CD4-positive, alpha-beta T cell treated with Interleukin-10 for 1 hour (primary cell): ENCODE data around the gene TEC.
"Not testable (repeated sequence)": the region's sequence is repeated elsewhere in the genome, so short reads cannot be mapped to it uniquely, and the experiment has no call there.

Experiments
- DNase-seq: peaks from one replicate; pipeline ENCODE4 v3.0.0-alpha.2; 2020

Gene TEC

DNA sequence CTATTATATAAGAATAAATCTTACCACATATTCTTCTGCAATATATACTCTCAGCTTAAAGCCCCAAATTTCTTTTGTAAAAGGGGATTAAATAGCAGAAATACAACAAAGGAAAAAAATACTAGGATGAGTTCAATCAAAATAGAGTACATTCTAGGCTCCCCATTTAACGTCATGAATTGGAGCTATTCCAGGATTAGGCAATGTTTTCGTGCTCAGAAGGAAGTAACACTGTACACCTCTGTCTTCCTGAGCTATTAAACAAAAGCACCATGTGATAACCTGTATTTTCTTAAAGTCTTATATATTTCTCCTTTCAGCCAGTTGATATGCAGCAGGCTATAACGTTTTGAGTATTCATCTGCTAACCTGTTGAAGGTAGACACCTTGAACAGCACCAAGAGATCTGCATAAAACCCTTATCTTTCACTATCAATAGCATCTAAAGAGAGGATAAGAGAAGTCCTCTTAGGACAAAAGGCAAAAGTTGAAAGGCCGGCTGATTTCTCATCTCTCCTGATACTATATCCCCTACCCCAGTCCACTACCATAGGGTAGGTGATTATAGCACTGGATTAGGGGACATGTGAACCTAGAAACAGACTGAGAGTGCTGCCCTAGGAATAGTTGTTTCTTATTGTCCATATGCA lies 31.5 kb downstream of the TEC start:
- no peak for DNase-seq

DNA sequence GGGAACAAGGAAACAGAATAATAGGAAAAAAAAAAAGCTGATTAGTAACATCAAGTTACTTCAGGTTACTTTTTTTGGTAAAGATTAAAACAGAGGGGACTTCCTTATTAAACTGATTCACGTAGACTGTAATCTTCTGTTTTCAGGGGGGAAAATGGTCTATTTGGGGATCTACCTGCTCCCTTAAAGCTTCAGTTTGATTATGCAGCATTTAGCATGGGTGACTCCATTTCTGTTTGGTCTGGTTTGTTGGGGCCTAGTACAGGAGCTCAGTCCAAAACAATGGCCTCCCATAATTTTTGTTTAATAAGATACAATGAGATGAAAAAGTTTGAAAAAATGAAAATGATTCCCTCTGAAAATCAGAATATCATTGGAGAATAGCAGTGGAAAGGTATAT lies 34.6 kb downstream of the TEC start:
- DNase-seq = no peak

DNA sequence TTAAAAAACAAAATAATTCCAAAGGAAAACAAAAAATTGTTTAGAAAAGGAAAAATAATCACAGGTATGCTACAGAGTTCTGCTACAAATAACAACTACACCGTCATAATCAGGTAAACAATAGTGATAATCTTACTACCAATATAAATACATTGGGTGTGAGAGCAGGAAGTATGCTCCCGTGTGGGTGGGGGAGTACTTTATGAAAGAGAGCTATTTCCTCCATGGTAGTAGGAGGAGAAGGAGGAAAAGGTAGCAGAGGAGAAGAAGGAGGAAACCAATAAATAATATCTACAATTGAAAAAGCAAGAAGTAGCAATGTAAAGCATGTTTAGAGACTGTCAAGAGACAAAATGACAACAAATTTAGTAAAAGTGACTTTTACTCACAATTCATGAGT lies 35.1 kb downstream of the TEC start:
- no peak for DNase-seq

DNA sequence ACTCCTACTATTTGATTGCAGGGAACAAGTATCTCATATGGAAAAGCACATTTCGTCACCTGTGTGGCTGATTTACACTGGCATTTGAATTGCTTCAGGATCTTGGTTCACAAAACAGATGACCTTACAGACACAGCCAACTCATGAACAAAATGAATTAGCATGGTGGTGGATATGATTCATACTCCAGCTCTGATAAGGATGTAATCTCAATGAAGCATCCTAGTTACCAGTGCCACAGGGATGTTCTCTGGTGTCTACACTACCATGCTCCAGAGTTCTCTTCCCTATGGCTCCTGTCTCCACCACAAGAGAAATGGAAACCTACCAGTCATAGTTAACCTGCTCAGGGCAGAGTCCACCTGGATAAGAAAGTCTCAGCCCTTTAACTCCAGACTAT lies 40.7 kb downstream of the TEC start:
- DNase-seq = no peak

DNA sequence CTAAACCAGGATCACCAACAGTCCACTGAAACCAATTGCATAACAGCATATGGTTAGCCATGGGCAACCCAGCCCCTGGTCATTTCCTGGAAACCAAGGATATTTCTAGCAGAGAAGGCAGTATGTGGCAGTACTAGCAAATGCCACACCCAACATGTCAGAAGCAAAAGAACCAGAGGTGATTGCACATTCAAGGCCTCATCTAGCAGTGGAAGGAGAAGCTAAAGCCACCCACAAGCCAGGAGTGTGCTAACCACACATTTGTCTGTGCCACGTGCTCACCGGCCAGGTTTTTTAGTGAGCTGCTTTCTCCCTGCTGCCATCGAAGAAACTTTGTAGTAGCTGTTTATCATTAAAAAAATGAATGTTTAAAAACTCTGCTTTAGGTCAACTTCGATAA lies 42.0 kb downstream of the TEC start:
- peak; percentile 13 for DNase-seq

DNA sequence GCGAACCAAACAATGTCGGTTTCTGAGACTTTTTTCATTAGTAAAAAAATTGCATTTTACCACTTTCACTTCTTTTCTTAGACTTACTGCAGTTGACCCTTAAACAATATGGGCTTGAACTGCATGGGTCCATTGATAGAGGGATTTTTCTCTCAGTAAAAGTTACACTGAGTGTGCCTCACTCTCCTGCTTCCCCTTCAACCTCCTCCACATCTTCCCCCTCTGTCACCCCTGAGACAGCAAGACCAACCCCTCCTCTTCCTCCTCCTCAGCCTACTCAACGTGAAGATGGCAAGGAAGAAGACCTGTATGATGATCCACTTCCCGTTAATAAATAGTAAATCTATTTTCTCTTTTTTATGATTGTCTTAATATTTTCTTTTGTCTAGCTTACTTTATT lies 43.4 kb downstream of the TEC start:
- DNase-seq = no peak

DNA sequence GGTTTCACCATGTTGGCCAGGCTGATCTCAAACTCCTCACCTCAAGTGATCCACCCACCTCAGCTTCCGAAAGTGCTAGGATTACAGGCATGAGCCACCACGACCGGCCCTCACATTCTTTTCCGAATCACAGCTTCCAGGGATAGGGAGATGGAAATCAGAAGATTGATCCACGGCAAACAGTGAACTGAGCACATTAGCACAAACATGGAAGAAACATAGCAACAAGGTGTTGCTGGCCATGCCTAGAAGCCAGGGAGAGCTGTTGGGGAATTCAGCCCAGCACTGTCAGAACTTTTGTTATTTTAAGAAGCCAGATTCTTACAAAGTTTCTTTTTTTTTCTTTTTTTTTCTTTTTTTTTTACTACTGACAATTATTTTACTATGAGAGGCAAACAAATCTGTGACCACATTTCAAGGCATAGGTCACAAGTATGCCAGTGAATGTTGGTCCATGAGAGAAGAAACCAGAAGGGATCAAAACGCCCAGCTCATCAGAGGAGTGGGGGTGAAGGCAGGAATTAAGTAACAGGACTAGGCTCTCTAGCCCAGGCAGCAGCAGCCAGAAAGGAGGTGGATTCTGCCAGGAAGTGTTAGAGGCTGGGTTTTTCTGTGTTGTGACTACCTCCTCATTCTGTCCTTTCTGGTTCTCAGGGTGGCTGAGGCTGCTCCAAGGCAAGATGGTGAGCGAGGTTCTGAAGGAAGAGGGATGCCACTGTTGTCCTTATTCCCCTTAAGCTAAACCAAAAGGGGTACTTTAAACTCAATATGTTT lies 44.1 kb downstream of the TEC start:
- no peak for DNase-seq

DNA sequence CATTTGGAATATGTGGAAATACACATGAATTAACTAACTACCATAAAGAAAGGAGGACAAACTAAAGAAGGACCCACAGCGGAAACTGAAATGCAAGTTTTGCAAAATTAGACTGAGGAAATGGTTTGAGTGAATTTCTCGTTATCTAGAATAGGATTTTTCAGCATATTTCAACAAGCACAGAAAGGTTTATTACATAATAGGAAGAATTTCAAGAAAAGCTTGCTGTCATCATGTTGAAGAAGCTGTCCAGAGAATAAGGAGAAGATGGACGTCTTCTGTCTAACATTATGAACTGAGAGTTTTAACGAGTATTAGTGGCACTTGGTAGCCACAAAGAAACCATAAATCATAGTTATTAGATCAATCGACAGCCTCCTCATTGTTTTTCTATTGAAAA lies 45.0 kb downstream of the TEC start:
- no peak for DNase-seq

DNA sequence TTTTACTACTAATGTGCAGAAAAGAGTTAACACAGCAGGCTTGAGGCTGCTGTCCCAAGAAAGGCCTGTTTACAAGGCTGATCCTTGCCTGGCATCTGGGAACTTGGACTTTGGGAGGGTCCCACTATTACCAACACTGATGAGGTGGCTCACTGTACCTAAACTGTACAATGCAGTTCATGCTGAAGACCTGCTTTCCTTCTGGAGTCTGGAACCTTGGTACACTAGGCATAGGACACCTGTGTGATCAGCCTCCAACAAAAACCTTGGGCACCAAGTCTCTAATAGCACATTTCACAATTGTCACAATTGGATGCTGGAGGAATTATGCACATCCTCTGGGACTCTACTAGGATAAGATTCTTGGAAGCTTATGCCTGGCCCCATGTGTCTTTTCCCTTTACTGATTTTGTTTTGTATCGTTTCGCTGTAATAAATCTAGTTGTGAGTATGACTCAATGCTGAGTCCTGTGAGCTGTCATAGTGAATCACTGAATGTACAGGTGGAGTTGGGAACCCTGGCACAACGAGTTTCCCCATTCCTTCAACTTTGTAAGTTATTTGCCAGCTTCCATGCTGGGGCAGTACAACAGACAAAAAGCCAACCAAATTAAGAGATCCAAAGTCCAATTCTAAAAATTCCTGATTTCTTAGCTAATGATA lies 45.9 kb downstream of the TEC start:
- DNase-seq = no peak

DNA sequence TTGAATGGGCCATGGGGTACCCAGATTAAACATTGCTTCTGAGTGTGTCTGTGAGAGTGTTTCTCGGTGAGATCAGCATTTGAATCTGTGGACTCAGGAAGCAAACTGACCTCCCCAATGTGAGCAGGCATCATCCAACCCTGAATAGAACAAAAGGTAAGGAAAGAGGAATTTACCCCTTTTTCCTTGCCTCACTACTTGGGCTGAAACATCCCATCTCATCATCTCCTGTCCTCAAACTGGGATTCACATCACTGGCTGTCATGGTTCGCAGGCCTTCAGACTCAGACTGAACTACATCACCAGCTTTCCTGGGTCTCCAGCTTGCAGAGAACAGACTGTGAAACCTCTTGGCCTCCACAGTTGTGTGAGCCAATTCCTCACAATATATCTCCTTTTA lies 47.1 kb downstream of the TEC start:
- no peak for DNase-seq

DNA sequence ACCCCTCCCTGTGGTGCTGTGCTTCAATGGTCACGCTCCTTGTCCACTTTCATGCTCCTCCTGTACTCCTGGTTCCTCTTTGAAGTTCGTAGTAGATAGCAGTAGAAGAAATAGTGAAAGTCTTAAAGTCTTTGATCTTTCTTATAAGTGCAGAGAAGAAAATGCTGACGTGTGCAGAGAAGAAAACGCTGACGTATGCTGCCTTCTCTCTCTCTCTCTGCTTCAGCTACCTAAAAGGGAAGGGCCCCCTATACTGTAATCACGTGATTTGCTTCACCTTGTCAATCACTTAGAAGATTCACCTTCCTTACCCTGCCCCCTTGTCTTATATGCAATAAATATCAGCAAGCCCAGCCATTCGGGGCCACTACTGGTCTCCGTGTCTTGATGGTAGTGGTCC lies 50.2 kb downstream of the TEC start:
- DNase-seq = not testable (repeated sequence)

DNA sequence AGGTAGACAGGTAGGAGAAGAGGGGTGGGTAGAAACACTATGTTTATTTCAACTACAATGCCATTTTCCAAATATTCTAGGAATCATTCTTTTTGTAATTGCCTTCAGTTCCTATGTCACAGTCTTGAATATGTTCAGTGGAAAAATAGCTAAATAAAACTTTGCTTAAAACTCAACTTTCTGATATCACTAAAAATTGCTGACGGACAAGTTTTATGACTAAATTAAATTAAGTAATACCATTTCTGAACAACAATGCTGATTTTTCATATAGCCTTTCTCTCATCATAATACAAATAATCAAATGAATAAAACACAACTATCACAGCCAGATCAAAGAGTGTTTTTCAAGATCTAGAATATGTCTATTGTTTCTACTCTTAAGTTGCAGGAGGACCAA lies 53.1 kb downstream of the TEC start:
- no peak for DNase-seq

DNA sequence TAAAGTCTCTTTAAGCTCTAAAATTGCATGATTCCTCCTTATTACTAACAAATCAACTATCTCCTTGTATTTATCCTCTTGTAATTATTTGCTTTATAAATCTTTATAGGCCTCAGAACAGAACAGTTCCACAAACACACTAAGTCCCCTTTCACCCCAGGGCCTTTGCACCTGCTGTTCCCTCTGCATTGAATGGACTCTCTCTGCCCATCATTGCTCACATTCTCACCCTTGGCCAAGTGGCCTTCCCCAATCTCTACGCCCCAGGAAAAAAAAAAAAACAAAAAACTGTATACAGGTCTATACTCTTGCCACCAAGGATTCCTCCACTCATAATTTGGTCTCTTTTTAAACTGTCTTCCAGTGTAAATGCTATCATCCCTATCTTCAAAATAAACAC lies 53.7 kb downstream of the TEC start:
- DNase-seq = no peak

DNA sequence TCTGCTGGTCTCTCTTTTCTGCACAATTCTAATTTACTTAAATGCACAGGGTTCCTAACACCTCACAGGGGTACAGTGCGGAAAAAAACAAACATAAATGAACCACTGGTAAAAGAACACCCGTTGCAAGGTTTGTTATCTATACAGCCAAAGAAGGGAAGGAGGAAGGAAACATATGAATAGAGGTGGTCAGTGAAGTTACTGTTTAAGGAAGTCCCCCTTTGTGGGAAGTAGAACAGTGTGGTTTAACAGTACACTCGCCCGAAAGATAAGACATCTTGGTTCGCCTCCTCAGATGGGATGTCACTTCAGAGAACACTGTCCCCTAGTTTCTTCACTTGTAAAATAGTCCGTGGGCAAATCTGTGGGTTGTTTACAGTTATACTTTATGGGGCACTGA lies 57.5 kb downstream of the TEC start:
- no peak for DNase-seq

DNA sequence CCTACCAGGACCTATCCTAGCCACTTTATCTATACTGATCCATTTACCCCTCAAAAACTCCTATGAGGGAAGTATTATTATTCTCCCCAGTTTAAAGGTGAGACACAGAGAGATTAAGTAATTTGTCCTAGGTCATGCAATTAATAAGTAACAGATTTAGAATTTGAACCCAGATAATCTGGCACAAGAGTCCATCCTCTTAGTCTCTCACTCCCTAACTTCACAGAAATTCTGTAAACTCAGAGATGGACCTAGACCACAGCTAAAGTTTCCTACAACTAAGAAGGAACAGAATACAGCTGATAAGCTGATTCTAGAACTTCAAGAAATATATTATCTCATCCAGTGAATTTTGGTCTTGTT lies 58.7 kb downstream of the TEC start:
- no peak for DNase-seq

DNA sequence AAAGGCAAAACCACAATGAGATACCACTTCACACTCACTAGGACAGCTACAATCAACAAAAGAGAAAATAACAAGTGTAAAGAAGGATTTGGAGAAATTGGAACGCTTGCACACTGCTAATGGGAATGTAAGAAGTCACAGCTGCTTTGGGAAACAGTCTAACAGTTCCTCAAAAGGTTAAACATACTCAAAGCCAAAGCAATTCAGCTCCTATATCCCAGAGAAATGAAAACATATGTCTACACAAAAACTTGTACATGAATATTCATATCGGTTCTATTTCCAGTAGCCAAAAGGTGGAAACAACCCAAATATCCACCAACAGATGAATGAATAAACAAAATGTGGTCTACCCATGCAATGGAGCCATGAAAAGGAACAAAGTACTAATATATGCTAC lies 64.0 kb downstream of the TEC start:
- DNase-seq = no peak

DNA sequence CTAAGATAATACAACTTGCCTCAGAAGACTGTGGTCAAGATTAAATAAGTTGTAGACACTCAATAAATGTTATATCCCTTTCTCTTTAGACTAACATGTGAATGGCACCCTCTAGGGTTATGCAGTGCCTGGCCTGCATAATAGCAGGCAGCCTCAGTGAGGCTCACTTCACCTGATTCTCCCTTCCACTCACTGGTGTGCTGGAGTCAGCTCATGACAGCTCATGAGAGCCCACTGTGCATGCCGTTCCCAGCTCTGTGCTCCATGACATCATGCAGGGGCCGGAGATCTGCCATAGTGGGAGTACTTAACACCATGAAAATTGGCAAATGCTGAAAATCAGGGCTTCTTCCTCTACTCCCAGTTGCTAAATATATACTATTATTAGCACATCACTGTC lies 64.5 kb downstream of the TEC start:
- DNase-seq = no peak

DNA sequence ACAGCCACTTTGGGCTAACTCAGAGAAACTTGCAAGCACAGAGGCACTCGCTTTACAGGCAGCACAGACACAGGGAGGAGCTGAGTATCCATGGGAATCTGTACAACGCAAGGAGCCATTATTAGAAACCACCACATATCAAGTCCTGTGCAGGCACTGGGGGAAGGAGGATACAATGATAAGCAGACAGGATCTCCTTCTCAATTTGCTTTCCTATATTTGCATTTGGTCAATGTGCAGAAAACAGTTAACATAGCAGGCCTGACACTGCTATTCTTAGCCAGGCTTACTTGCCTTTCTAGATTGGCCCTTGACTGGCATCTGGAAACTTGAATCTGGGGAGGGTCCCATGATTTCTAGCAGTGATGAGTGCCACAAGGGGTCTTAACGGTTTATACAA lies 65.8 kb downstream of the TEC start:
- DNase-seq = no peak

DNA sequence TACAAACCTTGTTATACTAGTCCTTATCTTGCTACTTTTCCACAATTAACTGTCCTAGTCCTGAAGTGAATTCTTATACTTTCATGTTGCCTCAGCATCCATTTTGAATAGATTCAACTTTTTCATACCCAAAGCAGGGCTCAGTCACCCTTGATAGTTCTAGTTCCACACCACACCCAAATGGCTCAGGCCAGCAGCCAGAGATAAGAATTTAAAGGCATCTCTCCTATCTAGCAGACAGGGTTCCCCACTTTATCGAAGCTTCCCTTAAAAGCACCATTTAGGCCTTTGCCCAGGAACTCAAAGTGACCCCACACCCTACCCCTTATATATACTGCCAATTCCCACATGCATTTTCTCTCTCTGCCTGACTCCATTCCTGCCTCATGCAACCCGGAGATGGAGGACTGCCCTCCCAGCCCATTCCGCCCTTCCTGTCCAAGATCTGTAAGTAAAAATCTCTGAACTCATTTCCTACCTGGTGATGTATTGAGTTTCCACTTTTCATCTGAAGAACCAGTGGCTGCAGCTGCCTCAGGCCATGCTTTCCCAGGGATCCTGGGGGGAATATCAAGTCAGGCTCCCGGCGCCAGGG lies 71.9 kb downstream of the TEC start:
- DNase-seq = no peak

DNA sequence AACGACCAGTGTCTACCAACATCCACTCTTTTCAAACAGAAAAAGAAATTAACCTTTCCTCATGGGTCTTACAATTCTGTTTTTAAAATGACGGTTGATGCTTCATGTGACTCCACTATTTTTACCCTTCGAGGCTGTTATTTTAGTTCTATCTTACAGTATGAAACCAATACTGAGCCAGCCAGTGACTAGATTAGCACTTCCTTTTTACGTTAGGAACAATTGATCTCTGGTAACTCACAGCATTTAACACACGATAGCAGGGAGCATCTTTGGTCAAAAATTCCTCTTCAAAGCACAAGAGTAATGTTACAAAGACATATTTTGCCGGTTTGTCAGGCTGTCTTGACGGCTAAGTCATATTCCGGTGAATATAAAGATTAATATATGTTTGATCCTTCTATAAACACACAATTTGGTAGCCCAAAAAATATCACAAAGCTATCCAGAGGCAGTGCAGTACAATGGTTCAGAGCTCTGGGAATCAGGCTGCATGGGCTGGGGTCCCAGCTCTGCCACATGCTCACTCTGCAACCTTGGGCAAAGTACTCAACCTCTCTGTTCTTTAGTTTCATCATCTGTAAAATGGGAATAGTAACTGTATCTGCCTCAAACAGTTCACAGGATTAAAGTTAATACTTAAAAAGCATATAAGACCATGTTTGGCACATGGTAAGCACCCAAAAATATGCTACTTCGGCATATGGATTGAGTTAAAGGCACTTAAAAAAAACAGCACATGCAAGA lies 72.7 kb downstream of the TEC start:
- DNase-seq = no peak

DNA sequence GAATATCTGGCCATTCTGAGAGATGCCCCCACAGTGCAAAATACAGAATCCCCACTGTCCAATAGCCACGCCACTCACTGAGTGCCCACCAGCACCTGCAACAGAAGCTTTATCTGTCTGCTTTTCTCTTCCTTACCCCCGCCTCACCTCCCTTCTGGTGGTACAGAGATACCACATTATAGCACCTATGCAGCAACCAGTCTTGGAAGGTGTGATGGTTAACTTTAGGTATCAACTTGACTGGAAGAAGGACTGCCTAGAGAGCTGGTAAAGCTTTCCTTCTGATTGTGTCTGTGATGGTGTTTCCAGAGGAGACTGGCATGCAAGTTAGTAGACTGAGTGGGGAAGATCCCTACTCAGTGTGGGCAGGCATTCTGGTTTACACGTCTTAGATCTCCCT lies 73.8 kb downstream of the TEC start:
- no peak for DNase-seq

DNA sequence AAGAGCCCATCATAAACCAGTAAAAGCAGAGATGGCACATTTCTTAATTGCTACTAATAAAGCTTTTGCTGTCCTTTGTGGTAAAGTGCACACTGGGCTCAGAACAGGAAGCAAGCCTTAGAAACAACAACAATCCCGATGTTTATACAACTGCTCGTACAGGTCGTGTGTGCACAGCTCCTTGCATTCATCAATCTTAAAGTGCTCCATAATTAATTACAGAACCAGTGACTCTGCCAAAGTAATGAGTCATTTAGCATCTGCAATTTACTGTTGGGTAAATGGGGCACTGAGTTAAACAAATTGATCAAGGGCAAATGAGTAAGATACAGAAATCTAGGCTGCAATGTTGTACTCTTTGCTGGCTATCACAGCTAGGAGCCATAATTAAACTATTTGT lies 74.3 kb downstream of the TEC start:
- no peak for DNase-seq

DNA sequence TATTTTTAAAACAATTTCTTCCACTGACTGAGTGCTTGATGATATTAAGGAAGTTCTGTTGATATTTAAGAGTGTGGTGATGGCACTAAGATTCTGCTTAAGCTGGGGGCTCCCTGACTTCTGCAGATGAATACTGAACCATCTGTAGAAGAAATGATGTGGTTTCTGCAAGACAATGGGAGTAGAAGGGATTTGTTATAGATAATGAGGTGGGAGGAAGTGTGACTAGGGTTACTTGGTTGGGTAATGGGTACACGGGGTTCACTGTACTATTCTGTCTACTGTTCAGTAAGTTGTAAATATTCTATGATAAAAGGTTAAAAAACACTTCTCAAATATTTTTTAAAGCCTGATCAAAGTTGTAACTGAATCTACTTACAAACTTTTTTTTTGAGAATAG lies 74.7 kb downstream of the TEC start:
- DNase-seq = no peak
